ENCODE data around the gene DAPK1.

DNA sequence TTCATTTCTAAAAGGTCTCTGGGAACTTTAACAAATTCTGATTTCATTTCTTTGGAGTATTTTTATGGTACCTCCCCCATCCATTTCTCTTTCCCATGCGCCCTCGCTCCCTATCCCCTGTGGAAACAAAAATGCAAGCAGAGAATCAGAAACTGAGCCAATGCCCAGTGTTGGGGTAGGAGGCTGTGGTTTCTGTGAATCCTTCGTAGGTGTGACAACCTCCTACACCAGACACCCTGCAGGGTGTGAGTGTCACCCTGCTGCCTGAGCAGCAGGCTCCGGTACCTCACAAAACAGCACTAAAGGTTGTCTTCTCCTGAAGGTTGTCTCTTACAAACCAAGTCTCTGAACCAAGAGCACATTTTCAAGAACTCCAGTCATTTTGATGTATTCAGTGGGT is 124.4 kb downstream of the DAPK1 start:
- TF ChIP-seq, protein P1, sequence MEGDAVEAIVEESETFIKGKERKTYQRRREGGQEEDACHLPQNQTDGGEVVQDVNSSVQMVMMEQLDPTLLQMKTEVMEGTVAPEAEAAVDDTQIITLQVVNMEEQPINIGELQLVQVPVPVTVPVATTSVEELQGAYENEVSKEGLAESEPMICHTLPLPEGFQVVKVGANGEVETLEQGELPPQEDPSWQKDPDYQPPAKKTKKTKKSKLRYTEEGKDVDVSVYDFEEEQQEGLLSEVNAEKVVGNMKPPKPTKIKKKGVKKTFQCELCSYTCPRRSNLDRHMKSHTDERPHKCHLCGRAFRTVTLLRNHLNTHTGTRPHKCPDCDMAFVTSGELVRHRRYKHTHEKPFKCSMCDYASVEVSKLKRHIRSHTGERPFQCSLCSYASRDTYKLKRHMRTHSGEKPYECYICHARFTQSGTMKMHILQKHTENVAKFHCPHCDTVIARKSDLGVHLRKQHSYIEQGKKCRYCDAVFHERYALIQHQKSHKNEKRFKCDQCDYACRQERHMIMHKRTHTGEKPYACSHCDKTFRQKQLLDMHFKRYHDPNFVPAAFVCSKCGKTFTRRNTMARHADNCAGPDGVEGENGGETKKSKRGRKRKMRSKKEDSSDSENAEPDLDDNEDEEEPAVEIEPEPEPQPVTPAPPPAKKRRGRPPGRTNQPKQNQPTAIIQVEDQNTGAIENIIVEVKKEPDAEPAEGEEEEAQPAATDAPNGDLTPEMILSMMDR (IDR thresholded peaks at IDR 0.05): no peak
- no peak for TF ChIP-seq ZFX (IDR thresholded peaks at IDR 0.05; ENCODE audit: borderline replicate concordance)

All from 22Rv1 (cell line).